Measurements from ENCODE around the gene ANO3. TPM values are rescaled to one million over a fixed set of nuclear protein-coding genes. Genes with fewer than 3 reads are reported as not detected.

ANO3 gene
- polyA plus RNA-seq, 4 donors = 0.33 to 4.0 (median 2.8) TPM

GRCh38 chr11:26480041-26480440 lies 148.1 kb downstream of the ANO3 start:
- no peak for DNase-seq (ENCODE audit: low read depth in 4 of 4, low spot score in 3 of 4)

- no peak for DNase-seq (ENCODE audit: low read depth in 4 of 4, low spot score in 3 of 4)
These were observed 151.2 kb downstream of the ANO3 start for GRCh38 chr11:26483108-26483507.

- no peak for DNase-seq (ENCODE audit: low read depth in 4 of 4, low spot score in 3 of 4)
These were observed 158.6 kb downstream of the ANO3 start for GRCh38 chr11:26490546-26490945.

GRCh38 chr11:26493616-26494015 lies 161.7 kb downstream of the ANO3 start:
- no peak for DNase-seq (ENCODE audit: low read depth in 4 of 4, low spot score in 3 of 4)

GRCh38 chr11:26507229-26507628 lies 175.3 kb downstream of the ANO3 start:
- no peak for DNase-seq (ENCODE audit: low read depth in 4 of 4, low spot score in 3 of 4)

GRCh38 chr11:26510164-26510563 lies 178.2 kb downstream of the ANO3 start:
- no peak for DNase-seq (ENCODE audit: low read depth in 4 of 4, low spot score in 3 of 4)

- DNase-seq (ENCODE audit: low read depth in 4 of 4, low spot score in 3 of 4) = no peak
These were observed 178.8 kb downstream of the ANO3 start for GRCh38 chr11:26510756-26511155.

GRCh38 chr11:26512196-26512595 lies 180.3 kb downstream of the ANO3 start:
- no peak for DNase-seq (ENCODE audit: low read depth in 4 of 4, low spot score in 3 of 4)

GRCh38 chr11:26519469-26519868 lies 187.5 kb downstream of the ANO3 start:
- no peak for DNase-seq (ENCODE audit: low read depth in 4 of 4, low spot score in 3 of 4)

GRCh38 chr11:26522912-26523610 lies 191.1 kb downstream of the ANO3 start:
- DNase-seq (ENCODE audit: low read depth in 4 of 4, low spot score in 3 of 4) = no peak

GRCh38 chr11:26527685-26528084 lies 195.8 kb downstream of the ANO3 start:
- DNase-seq (ENCODE audit: low read depth in 4 of 4, low spot score in 3 of 4) = no peak

- no peak for DNase-seq (ENCODE audit: low read depth in 4 of 4, low spot score in 3 of 4)
These were observed 205.4 kb downstream of the ANO3 start for GRCh38 chr11:26537341-26537740.

GRCh38 chr11:26539517-26539916 lies 207.6 kb downstream of the ANO3 start:
- DNase-seq (ENCODE audit: low read depth in 4 of 4, low spot score in 3 of 4) = no peak

GRCh38 chr11:26541870-26542269 lies 209.9 kb downstream of the ANO3 start:
- DNase-seq (ENCODE audit: low read depth in 4 of 4, low spot score in 3 of 4) = no peak

- DNase-seq (ENCODE audit: low read depth in 4 of 4, low spot score in 3 of 4) = no peak
These were observed 217.2 kb downstream of the ANO3 start for GRCh38 chr11:26549176-26549575.

GRCh38 chr11:26550022-26550421 lies 218.1 kb downstream of the ANO3 start:
- DNase-seq (ENCODE audit: low read depth in 4 of 4, low spot score in 3 of 4) = no peak

- DNase-seq (ENCODE audit: low read depth in 4 of 4, low spot score in 3 of 4) = no peak
These were observed 219.4 kb downstream of the ANO3 start for GRCh38 chr11:26551186-26551801.

- no peak for DNase-seq (ENCODE audit: low read depth in 4 of 4, low spot score in 3 of 4)
These were observed 221.3 kb downstream of the ANO3 start for GRCh38 chr11:26553182-26553581.

GRCh38 chr11:26554455-26554854 lies 222.5 kb downstream of the ANO3 start:
- DNase-seq (ENCODE audit: low read depth in 4 of 4, low spot score in 3 of 4) = no peak

GRCh38 chr11:26556582-26556981 lies 224.7 kb downstream of the ANO3 start:
- no peak for DNase-seq (ENCODE audit: low read depth in 4 of 4, low spot score in 3 of 4)

- DNase-seq (ENCODE audit: low read depth in 4 of 4, low spot score in 3 of 4) = no peak
These were observed 225.7 kb downstream of the ANO3 start for GRCh38 chr11:26557666-26558065.

GRCh38 chr11:26558190-26558589 lies 226.3 kb downstream of the ANO3 start:
- DNase-seq (ENCODE audit: low read depth in 4 of 4, low spot score in 3 of 4) = no peak

- DNase-seq (ENCODE audit: low read depth in 4 of 4, low spot score in 3 of 4) = no peak
These were observed 237.7 kb downstream of the ANO3 start for GRCh38 chr11:26569646-26570045.
